Breast epithelium (tissue), 3 donors: ENCODE results near the gene VSNL1.

Source experiments
- CTCF ChIP-seq, 3 donors: fragments of 450-650 bp; IDR thresholded peaks; one replicate each; pipeline ENCODE4 v1.5.1; 2016 to 2017; ENCODE audit warnings: antibody characterized with exemption in 3 of 3, mild to moderate bottlenecking in 3 of 3, moderate library complexity in 3 of 3
- POLR2A ChIP-seq: fragments of 450-650 bp; IDR thresholded peaks from one replicate; pipeline ENCODE4 v1.6.1; 2016; ENCODE audit warnings: antibody characterized with exemption, mild to moderate bottlenecking, moderate library complexity

- TF ChIP-seq CTCF (IDR thresholded peaks at IDR 0.05) (no peak), POLR2A (no peak)
These were observed 7.2 kb downstream of the VSNL1 start for GRCh38 chr2:17547737-17548136.
